HG03066 (cell line): Measurements from ENCODE around the gene HAGH.
A peak's percentile ranks its signal among the peaks of the same experiment; 100 is the strongest.

Source experiments
- ATAC-seq: cut with Tn5 transposase; IDR thresholded peaks from one replicate; pipeline ENCODE4 v1.9.1; 2021; ENCODE audit warnings: low read depth; ENCODE audit not compliant: unreplicated experiment

Gene HAGH

DNA sequence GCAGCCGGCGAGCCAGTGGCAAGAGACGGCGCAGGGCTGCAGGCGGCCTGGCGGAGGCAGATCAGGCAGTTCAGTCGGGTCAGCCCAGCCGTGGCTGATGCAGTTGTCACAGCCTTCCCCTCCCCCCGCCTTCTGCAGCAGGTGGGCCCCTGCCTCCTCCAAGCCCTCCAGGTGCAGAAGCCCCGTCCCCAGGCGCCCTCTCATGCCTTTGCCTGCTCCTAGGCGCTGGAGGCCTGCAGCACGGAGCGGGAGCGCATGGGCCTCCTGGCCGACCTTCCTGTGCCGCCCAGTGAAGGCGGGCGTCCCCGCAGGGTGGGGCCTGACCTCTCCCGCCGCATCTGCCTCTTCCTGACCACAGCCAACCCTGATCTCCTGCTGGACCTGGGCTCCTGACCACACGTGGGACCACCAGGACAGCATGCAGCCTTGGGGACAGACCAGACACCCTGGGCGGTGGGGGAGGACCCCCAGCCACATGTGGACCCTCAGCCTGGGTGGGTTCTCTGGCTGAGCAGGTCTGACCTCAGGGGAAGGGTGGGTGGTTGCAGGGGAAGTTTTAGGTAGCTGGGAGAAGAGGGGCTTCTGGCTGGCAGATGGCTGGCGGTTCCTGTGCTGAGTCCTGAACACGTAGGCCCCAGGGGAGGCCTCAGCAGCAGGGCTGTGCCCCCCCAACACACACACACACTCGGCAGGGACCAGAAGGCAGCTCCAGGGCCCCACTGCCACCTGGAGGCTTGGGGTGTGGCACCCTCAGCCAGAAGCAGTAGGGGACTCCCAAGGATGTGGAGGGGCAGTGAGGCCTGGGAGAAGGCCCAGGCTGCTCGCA lies 50.6 kb downstream of the HAGH start:
- no peak for ATAC-seq

- ATAC-seq: no peak
Measured at GRCh38 chr16:1775006-1775845, 51.4 kb downstream of the HAGH start.

GRCh38 chr16:1774448-1774780 lies 52.2 kb downstream of the HAGH start:
- ATAC-seq: no peak

DNA sequence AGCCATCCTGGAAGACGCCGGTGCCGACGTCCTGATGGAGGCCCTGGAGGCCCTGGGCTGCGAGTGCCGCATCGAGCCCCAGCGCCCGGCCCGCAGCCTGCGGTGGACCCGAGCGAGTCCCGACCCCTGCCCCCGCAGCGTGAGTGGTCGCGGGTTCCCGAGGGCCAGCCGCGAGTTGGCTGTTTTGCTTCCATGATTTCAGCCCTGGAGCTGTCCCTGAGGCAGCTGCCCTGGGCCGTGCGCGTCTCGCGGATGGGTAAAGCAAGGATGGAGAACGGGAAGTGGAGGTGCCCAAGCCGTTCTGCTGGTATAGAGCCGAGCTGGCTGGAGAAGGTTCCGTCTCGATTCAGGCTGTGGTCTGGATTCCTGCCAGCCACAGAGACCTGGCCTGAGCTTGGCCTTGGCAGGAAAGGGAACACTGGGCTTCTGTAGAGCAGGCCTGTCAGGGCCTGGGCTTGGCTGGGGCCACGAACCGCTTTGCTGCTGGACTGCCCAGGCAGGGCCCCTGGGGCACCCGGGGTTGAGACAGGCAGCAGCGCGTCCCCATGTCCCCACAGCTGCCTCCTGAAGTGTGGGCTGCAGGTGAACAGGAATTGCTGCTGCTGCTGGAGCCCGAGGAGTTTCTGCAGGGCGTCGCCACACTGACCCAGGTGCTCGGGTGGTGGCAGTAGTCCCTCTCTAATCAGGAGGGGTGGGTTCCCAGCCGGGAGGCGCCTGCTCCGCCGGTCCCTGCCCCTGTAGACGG lies 52.8 kb downstream of the HAGH start:
- peak; percentile 13 for ATAC-seq

- ATAC-seq: peak; percentile 42
Measured at GRCh38 chr16:1772908-1773702, 53.5 kb downstream of the HAGH start, which contains the start of gene MRPS34. TSS of gene MRPS34 (minus strand) at chr16:1773134. CDS start at chr16:1773119, 15 bp downstream.

GRCh38 chr16:1772362-1772907 lies 54.2 kb downstream of the HAGH start, which contains the start of gene EME2:
TSS of gene EME2 (plus strand) at chr16:1772810. CDS start at chr16:1773228, 418 bp downstream.
- no peak for ATAC-seq

GRCh38 chr16:1771864-1772361 lies 54.7 kb downstream of the HAGH start:
- no peak for ATAC-seq

DNA sequence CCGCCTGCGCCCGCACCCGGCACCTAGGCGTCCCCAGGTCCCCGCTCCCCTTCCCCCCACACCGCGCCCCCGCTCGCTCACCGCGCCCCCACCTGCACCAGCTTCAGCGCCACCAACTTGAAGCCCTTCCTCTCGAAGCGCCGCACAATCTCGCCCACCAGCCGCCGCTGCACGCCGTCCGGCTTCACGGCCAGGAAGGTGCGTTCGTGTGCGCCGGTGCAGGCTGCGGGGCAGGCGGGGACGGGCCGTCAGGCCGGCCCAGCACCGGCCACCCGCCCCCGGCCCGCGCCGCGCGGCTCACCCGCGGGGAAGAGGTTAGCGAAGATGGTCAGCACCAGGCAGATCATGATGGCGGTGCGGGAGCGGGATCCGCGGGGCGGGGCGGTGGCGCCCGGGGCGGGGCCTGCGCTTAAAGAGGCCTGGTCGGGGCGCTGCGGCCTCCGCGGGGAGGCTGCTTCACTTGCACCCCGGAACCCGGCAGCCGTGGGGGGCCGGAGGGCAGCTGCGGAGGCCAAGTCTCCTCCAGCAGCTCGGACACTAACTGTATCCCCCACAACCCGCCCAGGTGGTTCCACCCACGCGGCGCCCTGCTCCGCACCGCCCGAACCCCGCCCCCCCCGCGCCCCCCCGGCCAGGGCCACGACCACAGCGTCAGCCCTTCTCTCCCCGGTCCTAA lies 55.3 kb downstream of the HAGH start, which contains the start of gene NME3:
TSS of gene NME3 (minus strand) at position 356 of the 676 bp plus-strand sequence. CDS start at position 347, 9 bp downstream.
- ATAC-seq: no peak

- no peak for ATAC-seq
Measured at GRCh38 chr16:1770328-1771187, 56.1 kb downstream of the HAGH start.

- ATAC-seq: no peak
Measured at GRCh38 chr16:1769402-1770300, 57.0 kb downstream of the HAGH start.

DNA sequence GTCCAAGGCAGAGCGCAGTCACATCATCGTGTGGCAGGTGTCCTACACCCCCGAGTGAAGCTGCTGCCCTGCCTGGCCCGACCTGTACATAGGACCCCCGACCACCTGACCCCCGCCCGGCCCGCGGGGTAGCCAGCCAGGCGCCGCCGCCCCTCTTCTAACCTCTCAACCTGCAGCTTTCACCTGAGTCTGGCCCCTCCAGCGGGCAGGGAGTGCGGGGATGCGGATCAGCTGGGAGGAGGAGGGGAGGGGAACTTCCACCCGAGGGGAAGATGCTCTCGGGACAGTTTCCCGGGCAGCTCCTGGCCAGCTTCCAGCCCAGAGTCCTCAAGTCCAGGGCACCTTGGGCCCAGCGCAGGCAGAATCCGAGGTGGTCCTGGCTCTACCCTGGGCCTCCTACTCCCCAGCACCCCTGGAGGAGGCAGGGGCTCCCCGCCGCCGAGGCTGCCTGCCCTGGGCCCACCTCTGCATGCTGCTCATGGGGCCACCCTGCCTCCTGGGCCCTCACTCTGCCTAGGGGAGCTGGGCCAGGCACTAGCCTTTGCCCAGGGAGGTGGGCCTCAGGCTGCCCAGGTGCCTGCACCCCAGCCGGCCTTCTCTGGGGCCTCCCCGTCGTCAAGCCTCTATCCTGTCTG lies 57.7 kb downstream of the HAGH start:
- ATAC-seq: no peak

- ATAC-seq: no peak
Measured at GRCh38 chr16:1768061-1768766, 58.4 kb downstream of the HAGH start.

- ATAC-seq: no peak
Measured at GRCh38 chr16:1767116-1767994, 59.3 kb downstream of the HAGH start.

GRCh38 chr16:1766701-1767100 lies 59.9 kb downstream of the HAGH start:
- no peak for ATAC-seq

DNA sequence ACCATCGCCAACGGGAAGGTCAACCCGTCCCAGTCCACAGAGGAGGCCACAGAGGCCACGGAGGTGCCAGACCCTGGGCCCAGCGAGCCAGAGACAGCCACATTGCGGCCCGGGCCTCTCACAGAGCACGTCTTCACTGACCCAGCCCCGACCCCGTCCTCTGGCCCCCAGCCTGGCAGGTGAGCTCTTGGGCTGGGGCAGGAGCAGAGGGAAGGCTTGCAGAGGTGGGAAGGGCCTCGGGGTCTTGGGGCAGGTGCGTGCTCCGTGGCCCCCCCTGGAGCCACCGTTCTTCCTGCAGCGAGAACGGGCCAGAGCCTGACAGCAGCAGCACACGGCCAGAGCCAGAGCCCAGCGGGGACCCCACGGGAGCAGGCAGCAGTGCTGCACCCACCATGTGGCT lies 60.4 kb downstream of the HAGH start:
- ATAC-seq: no peak
